Prostate gland (tissue), 2 donors: ENCODE results near the gene BEX3.

ENCODE experiments used
- CTCF ChIP-seq, 4 experiments: fragments of 200-600 bp in 2 of 4; fragments of 450-650 bp in 2 of 4; sonication (generic) in 2 of 4; IDR thresholded peaks; 1 replicate in 3 of 4; 2 replicates in 1 of 4; pipeline ENCODE4 v1.5.1; 2016 to 2019; ENCODE audit warnings: antibody characterized with exemption in 4 of 4, mild to moderate bottlenecking in 2 of 4, moderate library complexity in 2 of 4
- POLR2A ChIP-seq: fragments of 450-650 bp; IDR thresholded peaks from one replicate; pipeline ENCODE4 v1.6.1; 2016; ENCODE audit warnings: antibody characterized with exemption, mild to moderate bottlenecking

- TF ChIP-seq POLR2A: no peak
- TF ChIP-seq CTCF (IDR thresholded peaks at IDR 0.05): no peak
Measured at GRCh38 chrX:103398421-103398864, 22.1 kb downstream of the BEX3 start.
